Heart left ventricle (tissue), 16 donors: Measurements from ENCODE around the gene SATB2. TPM values are rescaled to one million over a fixed set of nuclear protein-coding genes. Genes with fewer than 3 reads are reported as not detected.

ENCODE experiments used
- ATAC-seq, 4 donors: fragments of 200-7000 bp; cut with Tn5 transposase; one replicate each; pipeline ENCODE4 v1.9.1; 2020 to 2022; ENCODE audit warnings: moderate library complexity in 4 of 4, mild to moderate bottlenecking in 3 of 4, moderate number of reproducible peaks in 1 of 4
- DNase-seq, 5 donors: peaks; one replicate each; pipeline ENCODE4 v3.0.0-alpha.2; 2020
- H3K27ac ChIP-seq, 12 donors: fragments of 200-600 bp; sonication (generic) in 4 of 12; one replicate each; pipeline versions ENCODE4 v1.5.0 to v1.8.0; 2016 to 2022; ENCODE audit warnings: mild to moderate bottlenecking in 2 of 12
- H3K27me3 ChIP-seq, 9 donors: fragments of 200-600 bp; sonication (generic) in 2 of 9; one replicate each; pipeline versions ENCODE4 v1.5.1 to v1.8.0; 2016 to 2022; ENCODE audit warnings: mild to moderate bottlenecking in 3 of 9
- H3K36me3 ChIP-seq, 9 donors: fragments of 200-600 bp; sonication (generic) in 2 of 9; one replicate each; pipeline versions ENCODE4 v1.5.0 to v1.8.0; 2018 to 2022; ENCODE audit warnings: mild to moderate bottlenecking in 2 of 9
- H3K4me1 ChIP-seq, 12 donors: fragments of 200-600 bp; sonication (generic) in 4 of 12; one replicate each; pipeline versions ENCODE4 v1.5.0 to v1.8.0; 2016 to 2022; ENCODE audit warnings: mild to moderate bottlenecking in 3 of 12
- H3K4me3 ChIP-seq, 12 donors: fragments of 200-600 bp; sonication (generic) in 4 of 12; one replicate each; pipeline versions ENCODE4 v1.5.0 to v1.8.0; 2017 to 2022; ENCODE audit warnings: mild to moderate bottlenecking in 9 of 12, moderate library complexity in 4 of 12
- H3K9me3 ChIP-seq, 12 donors: fragments of 200-600 bp; sonication (generic) in 4 of 12; one replicate each; pipeline versions ENCODE4 v1.5.0 to v1.8.0; 2016 to 2022; ENCODE audit warnings: mild to moderate bottlenecking in 1 of 12
- POLR2A ChIP-seq, 2 donors: fragments of 450-650 bp; IDR thresholded peaks; one replicate each; pipeline ENCODE4 v1.6.1; 2017; ENCODE audit warnings: antibody characterized with exemption in 2 of 2, mild to moderate bottlenecking in 2 of 2, moderate library complexity in 2 of 2
- WGBS, 4 donors: extraction: QIAGEN DNeasy Blood & Tissue Kit in 2 of 4; methylation state at CpG; one replicate each; pipeline versions ENCODE4 v1.1.5 to v1.1.7; 2013 to 2018; 5-methylcytosine and 5-hydroxymethylcytosine counted together
- intact Hi-C, 10 donors: fragments of 100-400 bp; cut with DNase I; formaldehyde crosslinking; loops; one replicate each; pipeline versions ENCODE4 v1.11.1 to v1.14.2; 2022
- polyA plus RNA-seq, 2 donors: library from polyadenylated mRNA; stranded (reverse); fragments of 200-250 nt; gene quantifications; one replicate each; pipeline ENCODE4 v1.2.3, GENCODE V29; 2013
- total RNA-seq, 9 donors: library from RNA; depleted of rRNA in 2 of 9; stranded (reverse); fragments of >200 nt in 2 of 9; fragmentation: NEBNext Ultra II Directional in 3 of 9; extraction: Animal tissue kit (Norgen Biotek cat#: 25700) in 3 of 9; gene quantifications; one replicate each; pipeline versions ENCODE4 v1.1.0 to v1.2.4, GENCODE V29; 2016 to 2023
- TF ChIP-seq, protein P1 (sequence below), 12 donors: fragments of 200-600 bp; sonication (generic) in 4 of 12; IDR thresholded peaks; one replicate each; pipeline versions ENCODE4 v1.5.0 to v1.8.0; 2018 to 2022; ENCODE audit warnings: antibody characterized with exemption in 12 of 12, mild to moderate bottlenecking in 5 of 12
- donor health status: ischemic (EF 13 %, LVEDD 7.1; RV severe dilation, severe dysfunction).
- donor health status: healthy with polysubstance abuse.
- donor health status: DM: no; HTN: yes; CAD: no.
- donor health status: DM: no; HTN: no; CAD: no.
- donor health status: ischemic (EF 25% LVEDD 6.9; RV normal size, moderate dysfunction).
- donor health status: ischemic (EF 25% LVEDD 5.7; RV mildly dilated, moderate dysfunction).
- donor health status: healthy.
- donor health status: DM: yes; HTN: yes; CAD: no.
- donor health status: ischemic (EF 35%, LVEDD 5.7; RV mildly dilated, moderate dysfunction).
- donor health status: nonischemic (EF 11% LVEDD 7.7; RV severe dilation, severe dysfunction).
- donor health status: DM: yes; HTN: yes; CAD: no.
- donor health status: PGD.
- donor health status: ischemic (EF 29% LVEDD 5.4; RV normal size, mild dysfunction).
- donor health status: nonischemic (EF 23%, LVEDD 6.1; RV moderate dilation, normal function).

The SATB2 gene
- total and polyA plus RNA-seq, 11 donors: 0.38 to 3.3 (median 1.2) TPM

DNA sequence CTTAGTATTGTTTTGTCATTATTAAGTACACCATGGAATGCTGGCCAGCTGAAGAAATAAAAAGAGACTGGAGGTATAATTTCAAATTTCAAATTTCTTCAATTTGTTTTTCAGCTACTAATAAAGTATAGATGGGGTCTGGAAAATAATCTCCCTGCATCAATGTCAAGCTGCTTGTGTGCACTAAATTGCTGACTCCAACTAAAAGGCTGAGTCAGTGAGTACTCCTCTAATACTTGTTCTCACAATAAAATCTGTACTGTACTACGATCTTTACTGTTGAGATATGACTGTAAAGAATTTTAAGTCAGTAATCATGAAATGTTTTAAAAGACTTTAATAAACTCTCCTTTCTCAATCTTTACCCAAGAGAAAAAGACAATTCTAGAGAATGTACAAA is 131.9 kb downstream of the SATB2 start:
- Histone ChIP-seq H3K27me3 (no peaks in the 10 kb centered on the region), H3K27ac (no peak overlapping the region), H3K9me3 (no peaks in the 10 kb centered on the region), H3K36me3 (no peaks in the 10 kb centered on the region), H3K4me3 (no peak overlapping the region), H3K4me1 (no peaks in the 10 kb centered on the region)
- intact Hi-C loops: no loop called here
- ATAC-seq (no peak), DNase-seq (no peak)
- WGBS, 4 donors: 74 to 85% (median 82%) methylated on average over 1 of the region's 1 CpG
- TF ChIP-seq, protein P1, sequence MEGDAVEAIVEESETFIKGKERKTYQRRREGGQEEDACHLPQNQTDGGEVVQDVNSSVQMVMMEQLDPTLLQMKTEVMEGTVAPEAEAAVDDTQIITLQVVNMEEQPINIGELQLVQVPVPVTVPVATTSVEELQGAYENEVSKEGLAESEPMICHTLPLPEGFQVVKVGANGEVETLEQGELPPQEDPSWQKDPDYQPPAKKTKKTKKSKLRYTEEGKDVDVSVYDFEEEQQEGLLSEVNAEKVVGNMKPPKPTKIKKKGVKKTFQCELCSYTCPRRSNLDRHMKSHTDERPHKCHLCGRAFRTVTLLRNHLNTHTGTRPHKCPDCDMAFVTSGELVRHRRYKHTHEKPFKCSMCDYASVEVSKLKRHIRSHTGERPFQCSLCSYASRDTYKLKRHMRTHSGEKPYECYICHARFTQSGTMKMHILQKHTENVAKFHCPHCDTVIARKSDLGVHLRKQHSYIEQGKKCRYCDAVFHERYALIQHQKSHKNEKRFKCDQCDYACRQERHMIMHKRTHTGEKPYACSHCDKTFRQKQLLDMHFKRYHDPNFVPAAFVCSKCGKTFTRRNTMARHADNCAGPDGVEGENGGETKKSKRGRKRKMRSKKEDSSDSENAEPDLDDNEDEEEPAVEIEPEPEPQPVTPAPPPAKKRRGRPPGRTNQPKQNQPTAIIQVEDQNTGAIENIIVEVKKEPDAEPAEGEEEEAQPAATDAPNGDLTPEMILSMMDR (IDR thresholded peaks at IDR 0.05): no peak
- no peak for TF ChIP-seq POLR2A (IDR thresholded peaks at IDR 0.05)

GRCh38 chr2:199322151-199322550 is 135.6 kb downstream of the SATB2 start:
- Histone ChIP-seq H3K4me3 (no peak overlapping the region), H3K9me3 (no peaks in the 10 kb centered on the region), H3K36me3 (no peaks in the 10 kb centered on the region), H3K27me3 (no peaks in the 10 kb centered on the region), H3K27ac (no peak overlapping the region), H3K4me1 (no peaks in the 10 kb centered on the region)
- WGBS, 4 donors: 63 to 77% (median 70%) methylated on average over 1 of the region's 1 CpG
- intact Hi-C loops: no loop called here
- ATAC-seq (no peak), DNase-seq (no peak)
- TF ChIP-seq, protein P1 (IDR thresholded peaks at IDR 0.05): no peak
- no peak for TF ChIP-seq POLR2A (IDR thresholded peaks at IDR 0.05)

- DNase-seq: no peak
- H3K4me3 ChIP-seq: no peak overlapping the region
- no peaks in the 10 kb centered on the region for H3K9me3 ChIP-seq
- H3K27ac ChIP-seq: no peak overlapping the region
- no peaks in the 10 kb centered on the region for H3K4me1 ChIP-seq
- H3K36me3 ChIP-seq: no peaks in the 10 kb centered on the region
- no peak for ATAC-seq
- no peak for TF ChIP-seq POLR2A (IDR thresholded peaks at IDR 0.05)
- TF ChIP-seq, protein P1 (IDR thresholded peaks at IDR 0.05): no peak
- no peaks in the 10 kb centered on the region for H3K27me3 ChIP-seq
- WGBS, 4 donors: 94 to 96% (median 95%) methylated on average over 5 of the region's 5 CpGs
- intact Hi-C loops: no loop called here
Observed at GRCh38 chr2:199317646-199318045, 140.1 kb downstream of the SATB2 start.

DNA sequence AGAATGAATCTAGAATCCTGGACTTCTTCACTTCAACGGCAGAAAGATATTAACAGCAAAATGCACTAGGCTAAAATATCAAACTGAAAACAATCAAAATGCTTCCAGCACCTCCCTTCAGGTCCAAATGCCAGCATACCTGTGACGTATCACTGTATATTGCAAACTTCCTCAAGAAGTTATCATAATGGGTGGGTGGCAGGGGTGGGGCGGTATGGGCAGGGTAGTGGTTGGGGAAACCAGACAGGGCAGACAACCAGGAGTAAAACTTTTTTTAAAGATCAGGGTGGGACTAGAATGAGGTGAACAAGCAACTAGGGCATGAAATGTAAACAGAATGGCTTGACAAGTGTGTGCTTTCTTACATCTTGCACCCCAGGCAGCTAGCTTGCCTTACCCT is 140.9 kb downstream of the SATB2 start:
- TF ChIP-seq, protein P1 (IDR thresholded peaks at IDR 0.05): no peak
- no peak for TF ChIP-seq POLR2A (IDR thresholded peaks at IDR 0.05)
- no peaks in the 10 kb centered on the region for H3K36me3 ChIP-seq
- WGBS, 4 donors: 83 to 87% (median 86%) methylated on average over 3 of the region's 3 CpGs

More for the DNA sequence above, 140.9 kb downstream of the SATB2 start:
- intact Hi-C loops: no loop called here
- DNase-seq (no peak), ATAC-seq (no peak)
- no peaks in the 10 kb centered on the region for H3K9me3 ChIP-seq
- no peaks in the 10 kb centered on the region for H3K4me1 ChIP-seq
- H3K27ac ChIP-seq: no peak overlapping the region
- no peaks in the 10 kb centered on the region for H3K27me3 ChIP-seq
- H3K4me3 ChIP-seq: no peak overlapping the region
